Activated CD4-positive, alpha-beta memory T cell treated with anti-CD3 and anti-CD28 coated beads for 36 hours (primary cell): ENCODE measurements around the gene RBM22. TPM values are rescaled to one million over a fixed set of nuclear protein-coding genes. Genes with fewer than 3 reads are reported as not detected.

Source experiments
- CTCF ChIA-PET: fragments of 350-600 bp; sonication (Branson Sonifier 250); formaldehyde crosslinking; loops from one replicate; lab custom pipeline; 2021; ENCODE audit warnings: antibody characterized with exemption, inconsistent platforms; lab: Charles Lee
- POLR2A ChIA-PET: fragments of 350-600 bp; sonication (Branson Sonifier 250); formaldehyde crosslinking; loops from one replicate; lab custom pipeline; 2021; ENCODE audit warnings: antibody characterized with exemption; lab: Charles Lee
- DNase-seq: peaks from one replicate; pipeline ENCODE4 v3.0.0-alpha.2; 2020
- H3K27ac Mint-ChIP-seq: one replicate; pipeline ENCODE4 v1.8.0; 2021; ENCODE audit warnings: mixed read lengths
- H3K27me3 Mint-ChIP-seq: one replicate; pipeline ENCODE4 v1.8.0; 2021; ENCODE audit warnings: mixed read lengths
- H3K36me3 Mint-ChIP-seq: one replicate; pipeline ENCODE4 v1.8.0; 2021; ENCODE audit warnings: mixed read lengths
- H3K4me1 Mint-ChIP-seq: one replicate; pipeline ENCODE4 v1.8.0; 2021; ENCODE audit warnings: low read depth, mixed read lengths
- H3K4me3 Mint-ChIP-seq: one replicate; pipeline ENCODE4 v1.8.0; 2021; ENCODE audit warnings: mild to moderate bottlenecking, mixed read lengths
- H3K9me3 Mint-ChIP-seq: one replicate; pipeline ENCODE4 v1.8.0; 2021; ENCODE audit warnings: mixed read lengths
- intact Hi-C: fragments of 100-400 bp; cut with micrococcal nuclease; formaldehyde crosslinking; loops from one replicate; pipeline ENCODE4 v1.15.1; 2023
- total RNA-seq, 2 experiments: library from RNA; stranded (reverse); gene quantifications; one replicate each; pipeline ENCODE4 v1.2.3, GENCODE V29; 2021

Gene RBM22
- total RNA-seq, 2 experiments from 2014 or later = 59.6 to 66.4 TPM

DNA sequence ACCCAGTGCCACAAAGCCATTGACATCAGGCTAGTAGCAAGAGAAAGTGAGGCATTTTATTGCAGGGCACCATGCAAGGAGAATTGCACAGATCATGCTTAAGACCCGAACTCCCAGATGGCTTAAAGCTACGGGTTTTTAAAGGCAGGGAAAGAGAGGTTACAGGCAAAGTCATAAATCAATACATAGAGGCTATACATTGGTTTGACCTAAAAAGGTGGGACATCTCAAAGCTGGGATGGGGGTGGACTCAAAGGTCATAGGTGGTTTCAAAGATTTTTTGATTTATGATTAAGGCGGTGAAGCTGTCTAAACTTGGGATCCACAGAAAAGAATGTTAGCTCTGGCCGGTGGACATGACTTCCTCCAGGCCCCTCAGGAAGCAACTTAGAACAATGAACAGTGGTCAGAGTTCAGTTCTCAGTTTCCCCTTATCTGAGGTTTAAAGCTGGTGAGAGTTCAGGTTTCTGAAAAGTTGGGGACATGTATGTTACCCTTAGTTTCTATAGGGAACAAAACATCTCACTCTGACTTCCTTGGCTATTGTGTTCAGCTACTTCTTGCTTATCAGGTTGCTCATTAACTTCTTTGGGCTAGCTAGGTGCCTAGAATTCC lies 6.0 kb upstream of the RBM22 start:
- H3K9me3 Mint-ChIP-seq = no peaks in the 10 kb centered on the region
- H3K27ac Mint-ChIP-seq = no peak overlapping the region
- ChIA-PET POLR2A (interaction anchor here (1.0 kb wide), 1 partner anchor 9 kb away, joined by 3 read pairs; no protein-coding TSS in a partner anchor), CTCF (interaction anchor here (0.9 kb wide), 1 partner anchor 72 kb away, joined by 3 read pairs; the partner anchor contains the start of gene SMIM3)
- H3K36me3 Mint-ChIP-seq = peaks cover 7% of the 10 kb centered on the region
- DNase-seq = no peak
- peaks cover 7% of the 10 kb centered on the region for H3K4me1 Mint-ChIP-seq
- no peak overlapping the region for H3K4me3 Mint-ChIP-seq
- H3K27me3 Mint-ChIP-seq = no peaks in the 10 kb centered on the region
- intact Hi-C loops = no loop called here

DNA sequence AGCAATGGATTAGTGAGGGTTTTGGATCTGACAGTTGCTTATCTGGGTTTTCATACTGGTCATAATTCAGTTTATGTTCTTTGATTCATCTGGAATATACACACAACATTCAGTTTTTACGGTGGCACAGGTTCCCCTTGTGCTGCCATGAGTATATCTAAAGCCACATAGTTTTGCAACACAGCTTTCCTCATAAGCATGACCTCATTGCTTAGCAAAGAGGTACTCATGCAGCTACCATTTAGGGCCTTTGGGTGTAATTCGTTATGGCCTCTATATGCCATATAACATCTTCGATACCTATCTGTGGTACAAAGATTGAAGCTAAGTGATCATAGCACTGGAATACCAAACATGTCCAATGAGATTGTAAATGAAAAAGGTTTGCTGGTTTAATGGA lies 2.9 kb upstream of the RBM22 start:
- Mint-ChIP-seq H3K9me3 (no peaks in the 10 kb centered on the region), H3K4me3 (no peak overlapping the region), H3K36me3 (peaks cover 8% of the 10 kb centered on the region), H3K4me1 (peaks cover 7% of the 10 kb centered on the region), H3K27ac (no peak overlapping the region), H3K27me3 (no peaks in the 10 kb centered on the region)
- no peak for DNase-seq
- POLR2A ChIA-PET = interaction anchor here (0.7 to 0.9 kb wide), 2 partner anchors 35 to 291 kb away, joined by 3 to 4 read pairs; partner anchors contain the start of gene CD74
- CTCF ChIA-PET = interaction anchor here (0.9 to 1.8 kb wide), 4 partner anchors 75 to 145 kb away, joined by 3 to 5 read pairs (median 3); partner anchors contain the start of genes IRGM and SMIM3
- intact Hi-C loops = loop anchor here (5.0 kb wide), 3 partner anchors 141 to 449 kb away; no protein-coding TSS in a partner anchor

DNA sequence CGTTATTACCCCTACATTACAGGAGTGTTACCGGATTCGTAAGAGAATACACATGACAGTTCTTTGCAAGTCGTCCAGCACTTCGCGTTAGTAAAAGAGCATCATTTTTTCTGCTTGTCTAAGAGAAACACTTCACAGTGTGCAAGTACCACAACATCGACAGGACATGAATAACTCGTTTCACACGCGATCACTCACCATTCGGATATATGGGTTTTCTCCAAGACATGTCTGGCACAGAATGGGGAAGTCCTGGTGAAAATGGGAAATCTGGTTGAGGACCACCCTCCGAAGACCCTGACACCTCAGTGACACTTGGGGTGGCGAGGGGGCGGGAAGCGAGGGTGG lies 642 bp downstream of the RBM22 start:
- H3K4me3 Mint-ChIP-seq = no peak overlapping the region
- peaks cover 7% of the 10 kb centered on the region for H3K4me1 Mint-ChIP-seq
- ChIA-PET CTCF (interaction anchor here (0.6 to 3.5 kb wide), 25 partner anchors 9 to 1072 kb away, joined by 3 to 38 read pairs (median 6); partner anchors contain the start of genes DCTN4, G3BP1, IRGM and RPS14), POLR2A (interaction anchor here (0.6 to 2.9 kb wide), 9 partner anchors 26 to 251 kb away, joined by 3 to 25 read pairs (median 4); partner anchors contain the start of genes DCTN4, IRGM, RPS14 and SMIM3)
- DNase-seq = no peak
- H3K27ac Mint-ChIP-seq = no peak overlapping the region
- peaks cover 27% of the 10 kb centered on the region for H3K36me3 Mint-ChIP-seq
- intact Hi-C loops = loop anchor here (1.0 to 5.0 kb wide), 5 partner anchors 79 to 452 kb away; no protein-coding TSS in a partner anchor
- H3K27me3 Mint-ChIP-seq = no peaks in the 10 kb centered on the region
- no peaks in the 10 kb centered on the region for H3K9me3 Mint-ChIP-seq

DNA sequence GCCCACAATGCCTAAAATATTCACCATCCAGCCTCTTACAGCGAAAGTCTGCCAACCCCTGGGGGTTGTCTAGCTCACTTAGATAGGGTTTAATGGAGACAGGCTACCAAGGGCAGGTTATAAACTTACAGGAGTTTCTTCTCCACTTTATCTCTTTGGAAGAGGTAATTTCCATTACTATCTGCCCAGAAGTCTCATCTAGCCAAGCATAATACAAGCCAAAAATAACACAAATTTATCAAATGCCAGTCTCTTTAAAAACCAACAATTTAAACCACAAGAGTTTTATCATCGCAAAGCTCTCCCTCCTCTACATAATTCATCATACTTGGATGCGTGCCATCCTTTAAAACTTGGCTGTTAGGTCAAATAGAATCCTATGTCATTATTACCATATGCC lies 6.2 kb downstream of the RBM22 start:
- ChIA-PET POLR2A (interaction anchor here (1.4 kb wide), 1 partner anchor 17 kb away, joined by 3 read pairs; no protein-coding TSS in a partner anchor), CTCF (interaction anchor here (1.5 kb wide), 1 partner anchor 84 kb away, joined by 3 read pairs; the partner anchor contains the start of gene SMIM3)
- DNase-seq = no peak
- peaks cover 55% of the 10 kb centered on the region for H3K36me3 Mint-ChIP-seq
- intact Hi-C loops = no loop called here
- H3K27ac Mint-ChIP-seq = no peak overlapping the region
- no peaks in the 10 kb centered on the region for H3K27me3 Mint-ChIP-seq
- H3K4me3 Mint-ChIP-seq = no peak overlapping the region
- no peaks in the 10 kb centered on the region for H3K9me3 Mint-ChIP-seq
- H3K4me1 Mint-ChIP-seq = no peaks in the 10 kb centered on the region

DNA sequence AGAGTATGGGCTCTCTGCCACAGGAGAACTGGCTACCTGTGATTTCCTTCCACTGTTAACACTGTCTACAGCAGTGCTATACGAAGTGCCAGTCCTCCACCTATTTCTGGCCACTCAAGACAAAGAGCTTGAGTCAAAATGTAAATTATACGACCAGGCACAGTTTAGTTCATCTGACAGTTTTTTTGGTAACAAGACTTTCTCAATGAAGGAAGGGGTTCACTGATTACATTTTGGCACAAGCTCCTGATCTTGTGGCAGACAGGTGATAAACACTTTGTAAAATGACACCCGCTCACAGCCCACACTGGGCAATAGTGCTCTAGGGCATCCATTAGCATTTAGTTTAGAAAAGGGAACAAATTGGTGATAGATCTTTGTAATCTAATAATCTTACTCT lies 8.6 kb downstream of the RBM22 start:
- CTCF ChIA-PET = interaction anchor here (1.2 to 2.6 kb wide), 2 partner anchors 9 to 110 kb away, joined by 3 to 9 read pairs; partner anchors contain the start of gene RBM22

DNA sequence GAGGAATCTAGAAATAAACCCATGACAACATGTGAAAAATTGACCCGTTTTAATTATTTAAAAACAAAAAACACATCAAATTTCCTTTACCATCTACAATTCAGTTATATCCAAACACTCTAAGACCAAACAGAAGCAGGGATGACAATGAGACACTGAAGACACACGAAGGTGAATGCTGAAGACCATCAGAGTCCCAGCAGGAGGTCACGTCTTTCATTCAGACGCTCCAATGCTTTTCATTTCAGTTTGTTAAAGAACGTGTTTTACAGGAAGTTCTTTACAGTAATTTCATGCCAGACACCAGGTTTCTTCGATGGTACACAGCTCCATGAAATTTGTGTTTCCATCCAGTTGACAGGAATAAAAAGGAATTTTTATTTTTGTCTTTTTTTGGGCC lies 10.1 kb downstream of the RBM22 start:
- CTCF ChIA-PET = interaction anchor here (2.6 kb wide), 1 partner anchor 10 kb away, joined by 9 read pairs; the partner anchor contains the start of gene RBM22
- Mint-ChIP-seq H3K4me1 (no peaks in the 10 kb centered on the region), H3K27me3 (no peaks in the 10 kb centered on the region), H3K27ac (no peak overlapping the region), H3K4me3 (no peak overlapping the region), H3K36me3 (peaks cover 42% of the 10 kb centered on the region), H3K9me3 (no peaks in the 10 kb centered on the region)
- intact Hi-C loops = no loop called here
- POLR2A ChIA-PET = no interaction called here
- DNase-seq = no peak

More for the DNA sequence above, 8.6 kb downstream of the RBM22 start:
- Mint-ChIP-seq H3K4me3 (no peak overlapping the region), H3K36me3 (peaks cover 44% of the 10 kb centered on the region), H3K27ac (no peak overlapping the region), H3K9me3 (no peaks in the 10 kb centered on the region), H3K4me1 (no peaks in the 10 kb centered on the region), H3K27me3 (no peaks in the 10 kb centered on the region)
- DNase-seq = no peak
- intact Hi-C loops = no loop called here
- POLR2A ChIA-PET = no interaction called here

DNA sequence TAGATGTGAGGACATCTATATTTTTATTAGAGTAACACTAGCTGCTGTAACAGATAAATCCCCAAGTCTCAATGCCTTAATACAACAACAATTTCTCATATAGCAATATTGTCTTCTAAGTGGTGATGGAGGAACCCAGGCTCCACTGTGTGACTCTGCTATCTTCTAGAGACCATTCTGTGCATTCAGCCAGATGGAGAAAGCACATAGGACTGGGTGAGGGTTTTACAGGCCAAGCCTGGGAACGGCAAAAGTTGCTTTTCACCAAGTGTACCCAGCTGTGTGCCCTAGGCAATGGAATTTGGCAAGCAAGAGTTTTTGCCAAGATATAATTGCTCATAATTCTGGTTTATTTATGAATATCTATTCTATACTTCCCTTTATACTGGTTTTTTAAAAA lies 11.7 kb downstream of the RBM22 start:
- POLR2A ChIA-PET = no interaction called here
- H3K36me3 Mint-ChIP-seq = peaks cover 29% of the 10 kb centered on the region
- no peaks in the 10 kb centered on the region for H3K9me3 Mint-ChIP-seq
- intact Hi-C loops = no loop called here
- no peak overlapping the region for H3K4me3 Mint-ChIP-seq
- no peaks in the 10 kb centered on the region for H3K4me1 Mint-ChIP-seq
- H3K27ac Mint-ChIP-seq = no peak overlapping the region
- no peaks in the 10 kb centered on the region for H3K27me3 Mint-ChIP-seq
- CTCF ChIA-PET = no interaction called here
- DNase-seq = no peak

DNA sequence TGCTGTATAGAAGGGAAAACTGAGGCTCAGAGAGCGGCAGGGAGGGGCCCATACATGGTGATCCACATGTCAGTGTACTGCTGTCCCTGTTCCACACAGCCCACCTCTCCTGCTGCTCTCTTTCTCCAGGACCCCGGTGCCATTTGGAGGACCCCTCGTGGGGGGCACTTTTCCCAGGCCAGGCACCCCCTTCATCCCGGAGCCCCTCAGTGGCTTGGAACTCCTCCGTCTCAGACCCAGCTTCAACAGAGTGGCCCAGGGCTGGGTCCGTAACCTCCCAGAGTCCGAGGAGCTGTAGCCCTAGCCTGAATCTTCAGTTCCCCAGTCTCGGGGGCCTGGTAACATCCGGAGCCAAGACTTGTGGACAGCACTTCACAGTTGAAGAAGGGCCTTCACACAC lies 24.3 kb downstream of the RBM22 start:
- ChIA-PET CTCF (no interaction called here), POLR2A (no interaction called here)
- Mint-ChIP-seq H3K36me3 (peaks cover 5% of the 10 kb centered on the region), H3K9me3 (no peaks in the 10 kb centered on the region), H3K27me3 (peaks cover 1% of the 10 kb centered on the region), H3K4me1 (no peaks in the 10 kb centered on the region), H3K27ac (no peak overlapping the region), H3K4me3 (no peak overlapping the region)
- intact Hi-C loops = no loop called here
- DNase-seq = no peak

DNA sequence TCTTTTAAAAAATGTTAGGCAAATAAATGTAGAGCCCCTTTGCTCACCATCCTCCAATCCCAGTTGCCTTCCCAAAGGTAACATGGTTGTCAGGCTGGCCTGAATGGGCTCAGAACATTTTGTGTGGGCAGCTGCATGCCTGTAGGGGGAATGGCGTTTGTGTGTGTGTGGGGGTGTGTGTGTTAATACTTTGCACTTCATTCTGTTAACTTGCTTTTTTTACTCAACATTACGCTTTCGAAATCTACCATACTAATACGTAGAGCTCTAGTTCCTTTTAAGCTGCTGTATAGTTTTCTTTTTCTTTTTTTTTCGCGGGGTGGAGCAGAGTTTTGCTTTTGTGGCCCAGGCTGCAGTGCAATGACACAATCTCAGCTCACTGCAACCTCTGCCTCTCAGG lies 25.8 kb downstream of the RBM22 start:
- H3K4me3 Mint-ChIP-seq = no peak overlapping the region
- no peak overlapping the region for H3K27ac Mint-ChIP-seq
- ChIA-PET CTCF (no interaction called here), POLR2A (no interaction called here)
- DNase-seq = no peak
- peaks cover 15% of the 10 kb centered on the region for H3K27me3 Mint-ChIP-seq
- H3K4me1 Mint-ChIP-seq = no peaks in the 10 kb centered on the region
- H3K9me3 Mint-ChIP-seq = no peaks in the 10 kb centered on the region
- no peaks in the 10 kb centered on the region for H3K36me3 Mint-ChIP-seq
- intact Hi-C loops = no loop called here

DNA sequence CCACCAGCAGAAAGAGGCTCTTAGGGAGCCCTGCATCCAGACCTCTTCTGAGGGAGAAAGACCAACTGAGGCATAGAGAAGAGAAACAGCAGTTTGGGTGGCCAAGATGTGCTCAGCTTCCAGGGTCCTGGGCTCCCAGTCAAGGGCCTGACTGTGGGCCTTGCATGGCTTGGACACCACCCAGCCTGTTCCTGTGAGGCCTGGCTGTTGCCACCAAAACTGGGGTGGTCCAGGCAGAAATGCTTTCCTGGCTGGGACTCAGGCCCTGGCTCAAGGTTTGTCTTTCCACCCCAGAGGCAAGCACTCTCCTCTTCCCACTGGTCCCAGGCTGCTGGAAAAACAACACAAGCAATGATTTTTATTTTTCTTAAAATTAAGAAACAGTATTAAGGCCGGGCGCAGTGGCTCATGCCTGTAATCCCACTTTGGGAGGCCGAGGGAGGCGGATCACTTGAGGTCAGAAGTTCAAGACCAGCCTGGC lies 26.5 kb downstream of the RBM22 start:
- DNase-seq = no peak
- Mint-ChIP-seq H3K9me3 (no peaks in the 10 kb centered on the region), H3K27ac (no peak overlapping the region), H3K27me3 (peaks cover 18% of the 10 kb centered on the region), H3K4me1 (no peaks in the 10 kb centered on the region), H3K36me3 (no peaks in the 10 kb centered on the region), H3K4me3 (no peak overlapping the region)
- intact Hi-C loops = no loop called here
- ChIA-PET CTCF (no interaction called here), POLR2A (no interaction called here)

DNA sequence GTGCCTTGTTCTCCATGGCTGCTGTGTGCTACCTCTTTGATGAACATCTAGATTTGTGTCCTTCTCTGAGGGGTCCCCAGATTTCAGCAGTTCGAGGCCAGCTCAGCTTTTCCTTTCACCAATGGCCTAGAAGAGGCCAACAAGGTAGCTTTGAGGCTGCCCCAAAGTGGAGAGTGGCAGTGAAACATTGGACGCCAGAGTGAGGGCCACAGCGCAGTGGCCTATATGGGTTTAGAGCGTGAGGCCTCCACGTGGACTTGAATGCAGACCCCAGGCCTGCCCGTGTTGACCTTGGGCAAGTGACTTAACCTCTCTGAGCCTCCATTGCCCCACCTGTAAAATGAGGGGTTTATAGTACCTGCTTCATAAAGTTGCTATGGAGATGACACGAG lies 28.0 kb downstream of the RBM22 start:
- CTCF ChIA-PET = interaction anchor here (0.6 to 1.3 kb wide), 3 partner anchors 15 to 127 kb away, joined by 3 to 5 read pairs (median 3); partner anchors contain the start of gene RBM22

DNA sequence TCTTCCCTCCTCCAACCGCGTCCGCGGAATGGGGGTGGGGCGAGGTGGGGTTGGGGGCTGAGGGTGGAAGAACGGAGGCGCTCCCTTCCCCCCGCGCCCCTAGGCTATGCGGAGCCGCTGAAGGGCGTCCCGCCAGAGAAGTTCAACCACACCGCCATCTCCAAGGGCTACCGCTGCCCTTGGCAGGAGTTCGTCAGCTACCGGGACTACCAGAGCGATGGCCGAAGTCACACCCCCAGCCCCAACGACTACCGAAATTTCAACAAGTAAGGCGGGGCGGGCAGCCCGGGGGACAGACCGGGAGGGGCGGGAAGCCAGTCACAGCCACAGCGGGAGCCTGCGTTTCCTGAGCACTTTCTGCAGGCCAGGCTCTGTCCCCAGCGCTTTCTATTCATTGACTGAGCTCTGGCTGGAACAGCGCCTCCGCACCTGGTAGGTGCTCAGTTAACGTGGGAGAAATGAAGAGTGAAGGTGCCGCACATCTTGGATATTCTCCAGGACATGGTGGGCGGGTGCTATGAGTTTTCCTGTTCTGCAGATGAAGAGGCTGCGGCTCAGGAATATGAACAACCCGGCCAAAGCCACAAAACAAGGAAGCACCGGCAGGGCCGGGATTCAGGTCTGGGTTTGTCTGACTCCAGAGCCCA lies 28.5 kb downstream of the RBM22 start:
- ChIA-PET POLR2A (interaction anchor here (1.2 kb wide), 1 partner anchor 21 kb away, joined by 3 read pairs; no protein-coding TSS in a partner anchor), CTCF (interaction anchor here (0.6 to 1.3 kb wide), 3 partner anchors 15 to 126 kb away, joined by 3 to 5 read pairs (median 4); no protein-coding TSS in a partner anchor)
- no peaks in the 10 kb centered on the region for H3K36me3 Mint-ChIP-seq
- peak overlapping the region; percentile 68 for H3K4me3 Mint-ChIP-seq
- intact Hi-C loops = no loop called here
- H3K9me3 Mint-ChIP-seq = no peaks in the 10 kb centered on the region
- DNase-seq = peak; percentile 46
- H3K4me1 Mint-ChIP-seq = no peaks in the 10 kb centered on the region
- no peak overlapping the region for H3K27ac Mint-ChIP-seq
- H3K27me3 Mint-ChIP-seq = peaks cover 18% of the 10 kb centered on the region

More for the DNA sequence above, 28.0 kb downstream of the RBM22 start:
- H3K4me1 Mint-ChIP-seq = no peaks in the 10 kb centered on the region
- DNase-seq = no peak
- H3K9me3 Mint-ChIP-seq = no peaks in the 10 kb centered on the region
- H3K4me3 Mint-ChIP-seq = peak overlapping the region; percentile 68
- H3K36me3 Mint-ChIP-seq = no peaks in the 10 kb centered on the region
- intact Hi-C loops = no loop called here
- H3K27ac Mint-ChIP-seq = no peak overlapping the region
- H3K27me3 Mint-ChIP-seq = peaks cover 18% of the 10 kb centered on the region
- POLR2A ChIA-PET = interaction anchor here (1.2 kb wide), 1 partner anchor 21 kb away, joined by 3 read pairs; no protein-coding TSS in a partner anchor
